ENCODE data around the gene EGFLAM. TPM values are rescaled to one million over a fixed set of nuclear protein-coding genes. Genes with fewer than 3 reads are reported as not detected.

EGFLAM gene
- total and polyA plus RNA-seq, 2 experiments from 2014 or later, result 6.5 to 9.0 TPM

DNA sequence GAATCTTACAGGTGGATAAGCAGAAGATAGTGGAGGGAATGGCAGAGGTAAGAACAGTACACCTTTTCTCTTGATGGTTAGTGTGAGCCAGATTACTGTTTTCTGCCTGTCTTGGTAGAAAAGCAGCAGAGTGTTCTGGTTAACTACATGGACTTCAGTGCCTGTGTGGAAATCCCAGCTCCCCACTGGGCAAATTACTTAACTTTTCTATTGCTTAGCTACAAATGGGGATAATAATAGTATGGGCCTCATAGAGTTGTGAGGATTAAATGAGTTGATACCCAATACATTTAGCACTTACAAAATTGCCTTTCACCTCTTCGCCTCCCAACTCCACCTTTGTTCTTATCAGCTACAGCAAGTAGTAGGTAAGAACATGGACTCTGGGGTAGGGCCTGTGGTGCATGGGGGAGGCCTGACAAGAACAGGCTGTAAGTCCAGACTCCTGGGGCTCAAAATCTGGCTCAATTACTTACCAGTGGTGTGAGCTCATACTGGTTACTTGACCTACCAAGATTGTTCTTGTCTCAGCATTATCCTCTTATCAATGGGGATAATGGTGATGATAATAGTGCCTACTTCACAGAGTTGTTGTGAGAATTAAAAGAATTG, 173.0 kb downstream of the EGFLAM start:
- H4K20me1 ChIP-seq (ENCODE audit: insufficient read depth, poor library complexity, severe bottlenecking), result no peaks in the 10 kb centered on the region
- no peak overlapping the region for H3K27ac ChIP-seq
- no peak overlapping the region for H3K4me2 ChIP-seq
- H2AFZ ChIP-seq, result no peak overlapping the region
- H3K36me3 ChIP-seq (replicated peaks; ENCODE audit: insufficient read depth, low read depth), result no peaks in the 10 kb centered on the region
- no peaks in the 10 kb centered on the region for H3K9me3 ChIP-seq (ENCODE audit: low read depth)
- H3K4me1 ChIP-seq (ENCODE audit: insufficient read depth), result peaks cover 4% of the 10 kb centered on the region
- H3K4me3 ChIP-seq, result no peak overlapping the region
- H3K27me3 ChIP-seq, result no peaks in the 10 kb centered on the region
- no peak for TF ChIP-seq EZH2phosphoT487 (IDR thresholded peaks at IDR 0.05; ENCODE audit: low read depth, severe bottlenecking, unreplicated experiment)
- no peak for TF ChIP-seq EZH2 (IDR thresholded peaks at IDR 0.05; ENCODE audit: borderline replicate concordance)
- TF ChIP-seq, protein P1, sequence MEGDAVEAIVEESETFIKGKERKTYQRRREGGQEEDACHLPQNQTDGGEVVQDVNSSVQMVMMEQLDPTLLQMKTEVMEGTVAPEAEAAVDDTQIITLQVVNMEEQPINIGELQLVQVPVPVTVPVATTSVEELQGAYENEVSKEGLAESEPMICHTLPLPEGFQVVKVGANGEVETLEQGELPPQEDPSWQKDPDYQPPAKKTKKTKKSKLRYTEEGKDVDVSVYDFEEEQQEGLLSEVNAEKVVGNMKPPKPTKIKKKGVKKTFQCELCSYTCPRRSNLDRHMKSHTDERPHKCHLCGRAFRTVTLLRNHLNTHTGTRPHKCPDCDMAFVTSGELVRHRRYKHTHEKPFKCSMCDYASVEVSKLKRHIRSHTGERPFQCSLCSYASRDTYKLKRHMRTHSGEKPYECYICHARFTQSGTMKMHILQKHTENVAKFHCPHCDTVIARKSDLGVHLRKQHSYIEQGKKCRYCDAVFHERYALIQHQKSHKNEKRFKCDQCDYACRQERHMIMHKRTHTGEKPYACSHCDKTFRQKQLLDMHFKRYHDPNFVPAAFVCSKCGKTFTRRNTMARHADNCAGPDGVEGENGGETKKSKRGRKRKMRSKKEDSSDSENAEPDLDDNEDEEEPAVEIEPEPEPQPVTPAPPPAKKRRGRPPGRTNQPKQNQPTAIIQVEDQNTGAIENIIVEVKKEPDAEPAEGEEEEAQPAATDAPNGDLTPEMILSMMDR (IDR thresholded peaks at IDR 0.05; ENCODE audit: poor library complexity), result no peak
- no peaks in the 10 kb centered on the region for H3K79me2 ChIP-seq
- DNase-seq (ENCODE audit: low spot score), result no peak
- H3K9me2 ChIP-seq (replicated peaks; ENCODE audit: insufficient read depth), result no peaks in the 10 kb centered on the region
- 90% methylated on average over 1 of the region's 1 CpG for WGBS (ENCODE audit: low lambda C conversion rate, missing lambda C conversion rate)

DNA sequence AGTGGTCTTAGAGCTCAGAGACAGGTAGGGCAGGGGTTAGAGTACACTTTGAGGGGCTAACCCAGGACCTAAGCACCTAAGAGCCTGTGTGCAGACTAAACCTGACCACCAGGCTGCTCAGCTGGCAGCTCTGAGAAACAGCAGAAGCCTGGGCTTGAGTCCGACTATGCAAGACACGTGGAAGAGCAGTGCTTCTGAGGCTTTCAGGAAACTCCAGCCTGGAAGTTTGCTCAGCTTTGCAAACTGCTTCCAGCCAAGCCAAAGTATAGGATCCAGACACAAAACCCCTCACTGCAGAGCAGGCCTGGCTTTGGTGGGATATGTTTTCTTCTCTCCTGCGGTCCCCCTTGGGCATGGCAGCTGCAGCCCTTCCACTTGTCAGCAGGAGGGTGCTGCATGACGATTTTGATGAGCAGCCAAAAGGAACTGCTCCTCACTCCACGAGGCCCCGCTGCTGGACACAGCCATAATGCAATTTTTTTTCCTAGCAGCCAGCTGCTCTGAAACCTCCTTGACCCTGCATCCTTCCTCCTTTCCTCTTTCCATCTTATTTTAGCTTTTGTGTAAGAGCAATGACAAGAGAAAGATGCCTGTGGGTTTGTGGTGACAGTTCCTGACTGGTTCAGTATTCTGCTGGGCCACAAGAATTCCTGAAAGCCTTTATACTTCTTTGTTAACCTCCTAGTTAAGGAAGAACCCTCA, 175.0 kb downstream of the EGFLAM start:
- Histone ChIP-seq H3K4me2 (no peak overlapping the region), H4K20me1 (ENCODE audit: insufficient read depth, poor library complexity, severe bottlenecking) (no peaks in the 10 kb centered on the region), H3K4me1 (ENCODE audit: insufficient read depth) (peaks cover 4% of the 10 kb centered on the region), H3K36me3 (replicated peaks; ENCODE audit: insufficient read depth, low read depth) (no peaks in the 10 kb centered on the region), H3K27ac (peak overlapping the region; percentile 23), H2AFZ (no peak overlapping the region), H3K9me3 (ENCODE audit: low read depth) (no peaks in the 10 kb centered on the region), H3K4me3 (no peak overlapping the region), H3K79me2 (no peaks in the 10 kb centered on the region), H3K9me2 (replicated peaks; ENCODE audit: insufficient read depth) (no peaks in the 10 kb centered on the region), H3K27me3 (no peaks in the 10 kb centered on the region)
- TF ChIP-seq, protein P1 (IDR thresholded peaks at IDR 0.05; ENCODE audit: poor library complexity), result no peak
- no peak for TF ChIP-seq EZH2phosphoT487 (IDR thresholded peaks at IDR 0.05; ENCODE audit: low read depth, severe bottlenecking, unreplicated experiment)
- TF ChIP-seq EZH2 (IDR thresholded peaks at IDR 0.05; ENCODE audit: borderline replicate concordance), result no peak
- peak; percentile 45 for DNase-seq (ENCODE audit: low spot score)
- WGBS (ENCODE audit: low lambda C conversion rate, missing lambda C conversion rate), result 48% methylated on average over 6 of the region's 6 CpGs

DNA sequence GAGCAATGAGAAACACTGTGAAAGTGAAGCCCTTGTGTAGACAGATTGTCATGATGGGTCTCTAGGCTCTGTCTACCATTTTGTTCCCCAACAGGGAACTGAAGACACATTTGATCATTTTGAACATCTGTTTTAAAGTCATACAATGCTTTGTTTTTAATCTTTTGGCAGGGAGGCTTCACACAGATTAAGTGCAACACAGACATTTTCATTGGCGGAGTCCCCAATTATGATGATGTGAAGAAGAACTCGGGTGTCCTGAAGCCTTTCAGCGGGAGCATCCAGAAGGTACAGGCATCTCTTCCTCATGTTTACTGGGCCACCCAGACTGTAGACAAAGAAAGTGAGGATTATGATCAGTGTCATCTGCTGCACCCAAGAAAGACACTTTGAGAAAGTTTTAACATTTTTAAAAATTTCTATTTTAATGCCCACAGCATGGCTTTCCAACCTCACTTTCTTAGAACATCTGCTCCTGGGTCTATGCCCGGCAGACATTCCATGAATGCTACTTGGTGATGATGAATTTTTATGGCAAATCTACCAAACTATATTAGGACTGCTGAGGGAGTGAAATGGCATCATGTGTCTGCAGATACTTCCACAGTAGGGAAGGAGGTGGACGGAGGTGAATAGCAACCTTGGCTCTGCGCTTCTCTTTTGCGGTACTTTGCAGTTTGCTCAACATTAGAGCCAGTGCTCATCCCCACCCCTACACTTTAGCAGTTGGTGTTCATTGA, 176.8 kb downstream of the EGFLAM start:
- WGBS (ENCODE audit: low lambda C conversion rate, missing lambda C conversion rate), result 98% methylated on average over 7 of the region's 7 CpGs
- H3K27ac ChIP-seq, result no peak overlapping the region
- no peak overlapping the region for H3K4me3 ChIP-seq
- H3K9me3 ChIP-seq (ENCODE audit: low read depth), result no peaks in the 10 kb centered on the region
- no peaks in the 10 kb centered on the region for H3K27me3 ChIP-seq
- H4K20me1 ChIP-seq (ENCODE audit: insufficient read depth, poor library complexity, severe bottlenecking), result no peaks in the 10 kb centered on the region
- H3K4me1 ChIP-seq (ENCODE audit: insufficient read depth), result peaks cover 4% of the 10 kb centered on the region
- TF ChIP-seq, protein P1 (IDR thresholded peaks at IDR 0.05; ENCODE audit: poor library complexity), result no peak
- TF ChIP-seq EZH2 (IDR thresholded peaks at IDR 0.05; ENCODE audit: borderline replicate concordance) (no peak), EZH2phosphoT487 (IDR thresholded peaks at IDR 0.05; ENCODE audit: low read depth, severe bottlenecking, unreplicated experiment) (no peak)
- H3K36me3 ChIP-seq (replicated peaks; ENCODE audit: insufficient read depth, low read depth), result no peaks in the 10 kb centered on the region
- H3K9me2 ChIP-seq (replicated peaks; ENCODE audit: insufficient read depth), result no peaks in the 10 kb centered on the region
- H2AFZ ChIP-seq, result no peak overlapping the region
- no peak overlapping the region for H3K4me2 ChIP-seq
- DNase-seq (ENCODE audit: low spot score), result no peak
- no peaks in the 10 kb centered on the region for H3K79me2 ChIP-seq
